Amygdala (tissue), 56 donors: ENCODE measurements around the gene HMG20B.
A peak's percentile ranks its signal among the peaks of the same experiment; 100 is the strongest.

ENCODE experiments used
- DNase-seq, 56 donors: peaks; one replicate each; lab custom pipeline; 2025; lab: John Stamatoyannopoulos, UW

HMG20B gene

DNA sequence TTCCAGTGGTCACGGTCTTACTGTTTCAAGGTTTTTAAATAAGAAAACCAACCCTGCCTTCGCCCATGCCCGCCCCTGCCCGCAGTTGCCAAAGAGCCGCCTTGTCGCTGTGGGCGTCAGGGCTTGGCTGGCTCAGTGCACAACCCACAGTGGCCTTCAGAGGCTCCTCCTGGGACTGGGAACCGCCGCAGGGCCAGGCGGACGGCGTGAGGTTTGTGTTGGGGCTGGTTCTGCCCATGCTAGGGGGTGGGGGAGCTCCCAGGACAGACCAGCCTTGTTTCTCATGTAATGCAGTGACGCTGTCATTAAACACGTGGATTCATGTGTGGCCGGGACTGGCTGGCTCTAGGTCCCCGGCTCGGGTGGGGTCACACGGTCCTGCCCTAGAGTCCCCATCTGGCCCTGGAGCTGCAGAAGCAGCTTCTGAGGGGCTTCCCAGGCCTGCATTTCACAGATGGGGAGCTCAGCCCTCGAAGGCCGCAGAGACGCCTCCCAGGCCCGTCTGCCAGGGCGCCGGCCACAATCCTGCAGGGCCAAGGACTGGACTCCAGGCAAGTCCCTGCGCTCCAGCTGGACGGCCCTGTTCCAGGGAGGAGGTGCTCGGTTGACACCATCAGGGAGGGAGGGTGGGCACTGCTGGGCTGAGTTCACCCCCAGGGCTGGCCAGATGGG lies 36.2 kb upstream of the HMG20B start:
- peak in 47 of 56 donors; percentile 18 to 85 (median 66) for DNase-seq

DNA sequence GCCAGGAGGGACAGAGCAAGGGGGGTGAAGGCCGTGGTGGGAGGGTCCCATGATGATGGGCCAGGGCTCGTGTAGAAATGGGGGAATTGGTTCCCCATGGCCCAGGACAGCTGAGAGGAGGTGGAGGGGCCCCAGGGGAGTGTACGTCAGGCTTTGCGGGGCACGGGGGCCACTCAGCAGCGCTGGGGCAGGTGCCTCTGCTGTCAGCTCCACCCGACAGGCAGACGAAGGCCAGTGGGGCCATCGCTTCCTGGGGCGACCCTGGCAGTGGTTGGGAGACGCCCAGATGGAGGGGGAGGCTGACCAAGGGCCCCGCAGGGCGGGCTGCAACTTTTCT lies 35.7 kb upstream of the HMG20B start:
- no peak for DNase-seq

DNA sequence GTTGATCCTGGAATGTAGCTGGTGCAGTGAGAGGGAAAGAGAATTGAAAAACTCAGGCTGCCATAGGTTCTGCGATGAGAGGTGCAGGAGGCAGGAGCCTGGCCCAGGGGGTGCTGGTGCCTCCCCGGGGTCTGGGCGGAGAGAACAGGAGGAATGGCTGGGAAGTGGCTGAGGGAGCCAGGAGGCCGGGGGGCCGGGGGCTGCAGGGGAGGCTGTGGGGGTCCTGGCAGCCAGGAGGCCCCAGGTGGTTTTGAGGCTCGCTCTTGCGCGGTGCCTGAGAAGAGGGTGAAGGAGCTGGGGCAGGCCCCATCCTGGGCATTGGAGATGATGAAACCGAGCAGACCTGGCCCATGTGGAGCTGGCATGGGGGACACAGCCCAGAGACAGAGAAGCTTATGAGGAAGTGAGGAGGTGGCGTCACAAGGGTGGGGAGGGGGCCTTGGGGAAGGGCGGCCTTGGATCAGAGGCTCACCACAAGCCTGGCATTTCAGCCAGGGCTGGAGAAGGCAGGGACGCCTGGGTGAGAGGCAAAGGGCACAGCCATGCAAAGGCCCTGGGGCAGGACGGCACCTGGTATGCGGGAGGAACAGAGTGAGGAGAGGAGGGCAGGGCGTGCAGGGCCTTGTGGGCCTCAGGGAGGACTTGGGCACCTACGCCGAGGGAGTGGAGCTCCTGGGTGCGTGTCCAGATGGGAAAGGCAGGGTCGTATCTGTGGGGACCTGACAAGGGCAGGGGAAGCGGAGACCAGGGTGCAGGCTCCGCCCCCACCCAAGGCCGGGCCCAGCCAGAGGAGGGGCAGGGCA lies 35.1 kb upstream of the HMG20B start:
- DNase-seq, result peak in 5 of 56 donors; percentile 14 to 36 (median 27)

DNA sequence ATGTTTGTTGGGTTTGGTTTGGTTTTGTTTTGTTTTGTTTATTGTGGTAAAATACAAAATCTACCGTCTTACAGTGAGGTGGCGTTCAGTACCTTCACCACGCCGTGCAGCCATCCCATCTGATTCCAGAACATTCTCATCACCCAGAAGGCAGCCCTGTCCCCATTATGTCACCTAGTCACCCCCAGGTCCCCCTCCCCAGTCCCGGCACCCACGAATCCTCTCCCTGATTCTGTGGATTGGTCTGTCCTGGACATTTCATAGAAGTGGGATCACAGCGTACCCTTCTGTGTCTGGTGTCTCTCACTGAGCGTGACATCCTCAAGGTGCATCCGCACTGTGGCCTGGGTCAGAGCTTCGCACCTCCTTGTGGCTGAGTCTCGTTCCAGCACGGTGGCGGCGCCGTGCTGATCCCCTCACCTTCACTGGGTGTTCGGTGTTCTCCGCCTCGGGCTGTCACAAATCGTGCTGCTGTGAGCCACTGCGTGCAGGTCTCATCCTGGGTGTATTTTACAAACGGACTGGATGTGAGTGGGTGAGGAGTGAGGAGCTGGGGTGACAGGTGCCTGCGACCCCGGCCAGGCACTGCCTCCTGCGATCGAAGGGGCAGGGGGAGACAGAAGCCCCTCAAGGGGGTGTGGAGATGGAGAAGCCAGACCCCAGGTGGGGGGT lies 34.4 kb upstream of the HMG20B start:
- DNase-seq, result no peak

DNA sequence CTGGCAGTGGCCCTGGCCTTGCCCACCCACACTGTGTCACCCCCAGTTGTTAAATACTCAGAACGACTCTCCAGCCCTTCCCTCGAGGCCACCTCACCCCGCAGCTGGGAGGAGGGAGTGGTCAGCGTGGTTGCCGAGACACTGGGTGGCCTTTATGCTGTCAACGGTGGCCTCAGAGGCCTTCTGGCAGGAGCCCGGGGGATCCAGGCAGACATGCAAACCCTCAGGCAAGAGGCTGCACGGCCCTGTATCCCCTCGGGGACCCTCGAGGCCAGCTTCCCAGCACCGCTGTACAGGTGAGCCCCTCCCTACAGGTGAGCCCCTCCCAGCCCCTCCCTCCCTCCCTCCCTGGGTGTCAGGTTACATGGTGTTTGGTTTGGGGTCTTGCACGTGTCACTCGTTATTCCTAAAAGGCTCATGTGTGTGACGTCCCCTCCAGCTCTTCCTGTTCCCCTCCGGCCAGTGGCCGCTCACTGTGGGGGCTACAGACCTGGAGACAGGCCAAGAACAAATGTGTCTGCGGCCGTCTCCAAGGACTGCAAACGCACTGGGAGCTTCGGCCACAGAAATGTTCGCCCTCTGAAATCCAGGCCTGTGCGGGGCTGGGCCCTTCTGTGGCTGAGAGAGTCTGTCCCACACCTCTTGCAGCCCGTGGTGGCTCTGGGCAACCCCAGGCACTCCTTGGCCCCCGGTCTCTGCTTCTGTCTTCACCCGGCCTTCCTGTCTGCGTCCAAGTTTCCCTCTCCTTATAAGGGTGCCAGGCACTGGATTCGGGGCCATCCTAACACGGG lies 33.6 kb upstream of the HMG20B start, which contains the start of gene TEKTIP1:
Gene TEKTIP1, plus strand, starts transcription at position 210 of the 791 bp plus-strand sequence. Its CDS starts 4 bp downstream, at position 214.
- DNase-seq, result peak in 17 of 56 donors; percentile 8 to 62 (median 34)

DNA sequence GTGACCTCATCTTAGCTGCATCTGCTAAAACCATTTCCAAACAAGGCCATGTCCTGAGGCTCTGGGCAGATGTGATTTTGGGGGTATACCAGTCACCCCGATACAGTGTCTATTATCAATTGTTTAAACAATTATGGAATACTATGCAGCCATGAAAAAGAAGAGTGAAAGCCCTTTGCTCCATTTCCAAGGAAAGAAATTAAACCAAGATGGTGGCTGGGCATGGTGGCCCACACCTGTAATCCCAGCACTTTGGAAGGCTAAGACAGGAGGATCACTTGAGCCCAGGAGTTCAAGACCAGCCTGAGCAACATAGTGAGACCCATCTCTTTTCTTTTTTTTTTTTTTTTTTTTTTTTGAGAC lies 33.0 kb upstream of the HMG20B start:
- DNase-seq, result no peak

DNA sequence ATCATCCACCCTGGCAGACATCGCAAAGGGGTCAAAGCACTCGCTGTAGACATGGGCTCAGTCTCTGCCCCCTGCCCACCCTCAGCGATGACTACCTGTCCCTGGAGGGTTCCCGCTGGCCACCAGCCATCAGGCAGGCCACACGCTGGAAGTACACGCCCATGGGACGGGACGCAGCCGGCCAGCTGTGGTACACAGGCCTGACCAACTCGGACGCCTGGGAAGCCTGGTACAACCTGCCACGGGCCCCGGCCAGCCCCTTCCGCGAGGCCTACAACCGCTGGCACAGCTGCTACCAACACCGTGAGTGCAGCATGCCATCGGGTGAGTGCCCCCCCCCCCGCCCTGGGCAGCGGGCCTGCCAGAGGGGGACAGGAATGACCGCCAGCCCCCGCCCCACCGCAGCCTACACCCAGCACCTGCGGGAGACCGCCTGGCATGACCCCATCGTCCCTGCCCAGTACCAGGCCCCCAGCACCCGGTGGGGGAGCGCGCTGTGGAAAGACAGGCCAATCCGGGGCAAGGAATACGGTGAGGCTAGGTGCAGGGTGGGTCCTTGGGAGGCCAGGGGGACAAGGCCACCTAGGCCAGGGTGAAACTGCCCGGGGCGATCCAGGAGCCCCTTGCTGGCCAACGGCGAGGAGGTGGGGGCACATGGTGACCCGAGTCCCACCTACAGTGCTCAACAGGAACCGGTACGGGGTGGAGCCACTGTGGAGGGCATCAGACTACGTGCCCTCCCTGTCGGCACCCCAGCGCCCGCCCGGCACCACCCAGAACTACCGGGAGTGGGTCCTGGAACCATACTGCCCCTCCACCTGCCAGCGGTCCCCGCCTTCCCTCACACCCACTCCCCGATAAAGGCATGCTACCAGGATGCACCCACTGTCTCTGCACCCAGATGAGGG lies 29.3 kb upstream of the HMG20B start:
- DNase-seq, result peak in 40 of 56 donors; percentile 8 to 85 (median 54)

DNA sequence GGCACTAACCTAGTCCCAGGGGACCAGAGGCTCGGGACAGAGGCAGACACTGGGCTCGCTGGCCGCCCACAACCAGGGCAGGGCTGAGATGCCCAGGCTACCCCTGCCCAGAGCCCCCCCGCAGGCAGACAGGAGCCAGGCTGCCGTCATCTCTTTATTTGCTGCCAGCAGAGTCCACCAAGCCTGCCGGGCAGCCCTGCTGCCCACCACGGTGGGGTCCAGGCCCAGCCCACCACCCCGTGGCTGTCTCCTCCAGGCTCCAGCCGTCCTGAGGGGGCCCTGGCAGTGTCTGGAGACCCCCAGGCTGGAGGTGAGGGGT lies 28.7 kb upstream of the HMG20B start:
- peak in 4 of 56 donors; percentile 21 to 29 (median 25) for DNase-seq

DNA sequence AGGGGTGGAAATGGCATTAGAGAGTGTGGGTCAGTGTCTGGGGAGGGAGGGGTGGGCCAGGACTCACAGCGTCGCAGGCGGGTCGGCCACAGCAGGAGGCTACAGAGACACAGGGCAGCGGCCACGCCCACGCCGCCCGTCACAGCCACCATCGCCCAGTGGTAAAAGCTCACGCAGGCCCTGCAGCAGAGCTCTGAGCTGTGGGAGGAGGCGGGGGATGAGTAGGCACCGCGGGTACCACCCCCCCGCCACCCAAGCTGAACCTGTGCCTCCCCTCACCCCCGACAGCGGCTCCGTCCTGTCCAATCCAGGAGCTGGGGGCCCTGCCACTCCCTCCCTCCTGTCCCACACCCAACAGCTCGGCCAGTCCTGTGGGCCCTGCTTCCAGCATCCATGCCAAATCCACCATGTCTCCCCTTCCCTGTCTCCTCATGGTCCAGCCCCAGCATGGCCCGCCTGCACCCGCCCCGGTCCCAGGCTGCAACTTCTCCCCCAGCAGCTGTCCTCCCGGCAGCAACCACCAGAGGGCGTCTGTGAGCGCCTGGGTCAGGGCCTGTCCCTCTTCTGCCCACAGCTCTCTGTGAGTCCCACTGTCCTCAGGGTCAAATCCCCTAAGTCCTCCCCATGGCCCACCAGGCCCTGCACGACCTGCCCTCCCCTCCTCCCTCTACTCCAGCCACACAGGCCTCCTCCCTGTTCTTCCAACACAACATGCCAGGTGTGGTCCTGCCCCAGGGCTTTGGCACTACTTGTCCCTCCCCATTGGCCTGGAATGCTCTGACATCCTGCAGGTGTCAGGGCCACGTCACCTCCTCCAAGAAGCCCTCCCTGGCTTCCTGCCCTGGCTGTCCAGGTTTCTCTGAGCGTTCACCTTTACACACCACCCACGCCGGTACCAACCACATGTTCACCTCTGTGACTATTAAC lies 27.7 kb upstream of the HMG20B start:
- DNase-seq, result peak in 54 of 56 donors; percentile 22 to 93 (median 77)

DNA sequence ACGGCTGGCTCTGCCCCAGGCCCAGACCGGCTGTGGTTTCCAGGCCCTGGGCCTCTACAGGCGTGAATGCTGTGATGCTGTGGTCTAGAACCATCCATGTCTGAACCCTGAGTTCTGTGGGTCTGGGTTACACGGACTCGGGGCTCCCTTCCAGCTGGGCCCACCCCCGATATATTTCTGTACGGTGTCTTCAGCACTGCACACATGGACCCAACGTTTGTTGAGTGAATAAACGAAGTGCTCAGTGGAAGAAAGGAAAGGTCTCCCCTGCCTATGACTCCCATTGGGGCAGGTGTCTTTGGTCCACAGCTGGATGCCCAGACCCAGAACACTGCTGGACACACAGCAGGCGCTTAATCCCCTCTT lies 27.1 kb upstream of the HMG20B start:
- no peak for DNase-seq

DNA sequence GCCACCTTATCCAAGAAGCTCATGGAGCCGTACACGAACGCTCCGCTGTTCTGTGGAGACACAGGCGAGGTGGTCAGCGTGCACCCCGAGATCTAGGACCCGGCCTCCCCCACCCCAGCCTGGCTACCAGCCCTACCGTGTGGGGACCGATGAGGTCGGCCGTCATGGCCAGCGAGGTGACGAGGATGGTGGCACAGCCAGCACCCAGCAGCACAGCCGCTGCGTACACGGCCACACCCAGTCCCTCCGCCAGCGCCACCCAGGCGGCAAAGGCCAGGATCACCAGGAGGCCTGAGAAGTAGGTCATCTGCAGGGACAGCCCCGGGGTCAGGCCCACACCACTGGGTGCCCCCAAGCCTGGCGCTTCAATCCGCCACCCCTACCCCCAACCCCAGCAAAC lies 26.6 kb upstream of the HMG20B start:
- no peak for DNase-seq

DNA sequence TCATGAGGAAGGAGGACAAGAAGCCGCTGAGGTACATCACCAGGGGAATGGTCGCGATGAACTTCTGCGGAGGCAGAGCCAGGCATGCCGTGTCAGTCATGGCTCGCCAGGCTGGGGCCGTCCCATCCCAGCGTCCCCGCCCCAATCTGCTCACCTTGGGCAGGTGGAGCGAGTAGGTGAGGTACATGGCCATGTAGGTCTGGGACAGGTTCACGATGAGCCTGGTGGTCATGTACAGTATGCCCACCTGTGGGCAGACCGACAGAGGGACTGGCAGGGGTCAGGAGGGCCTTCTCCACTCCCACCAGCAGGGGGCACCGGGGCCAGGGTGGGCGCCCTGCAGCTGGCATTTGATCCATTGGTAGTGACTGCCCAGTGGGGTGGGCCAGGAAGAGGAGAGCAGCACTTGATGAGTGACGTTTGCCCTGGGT lies 25.4 kb upstream of the HMG20B start:
- DNase-seq, result peak in 1 of 56 donors; percentile 14

DNA sequence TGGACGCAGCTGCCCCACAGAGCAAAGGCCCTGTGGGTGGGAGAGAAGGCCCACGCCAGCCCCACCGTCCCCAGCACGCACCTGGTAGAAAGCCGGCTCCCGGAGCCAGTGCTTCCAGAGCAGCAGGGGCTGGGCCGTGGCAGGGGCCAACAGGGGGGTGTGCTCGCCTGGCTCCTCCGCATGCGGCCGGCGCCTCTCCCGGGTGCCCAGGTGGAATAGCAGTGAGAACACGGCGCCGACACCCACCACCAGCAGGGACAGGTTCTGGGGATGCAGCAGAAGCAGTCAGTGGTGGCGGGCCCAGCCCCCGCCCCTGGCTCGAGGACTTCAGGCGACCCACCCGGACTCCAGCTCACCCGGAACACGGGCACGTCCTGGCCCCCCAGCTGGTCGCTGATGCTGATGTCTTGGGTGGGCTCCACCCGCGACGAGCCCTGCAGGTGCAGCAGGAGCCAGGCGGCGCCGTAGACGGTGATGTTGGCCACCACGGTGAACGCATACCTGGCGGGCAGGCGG lies 24.9 kb upstream of the HMG20B start:
- DNase-seq, result no peak

DNA sequence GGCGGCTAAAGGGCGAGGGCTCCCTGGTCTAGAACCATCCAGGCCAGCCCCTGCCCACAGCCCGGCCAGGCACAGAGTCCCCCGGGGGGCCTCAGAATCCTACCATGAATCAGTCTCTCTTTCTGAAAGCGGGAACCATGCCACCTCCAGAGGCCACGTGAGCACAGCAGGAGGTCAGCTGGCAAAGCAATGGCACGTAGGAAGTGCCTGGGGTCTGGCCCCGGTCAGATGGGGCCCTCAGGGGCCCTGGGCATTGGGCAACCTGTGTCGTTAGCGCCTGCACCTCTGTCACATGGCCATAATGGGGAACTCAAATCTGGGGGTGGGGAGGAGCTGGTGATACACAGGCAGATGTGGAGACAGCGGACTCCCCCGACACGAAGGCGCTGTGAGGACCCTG lies 24.1 kb upstream of the HMG20B start:
- DNase-seq, result peak in 22 of 56 donors; percentile 10 to 79 (median 40)

DNA sequence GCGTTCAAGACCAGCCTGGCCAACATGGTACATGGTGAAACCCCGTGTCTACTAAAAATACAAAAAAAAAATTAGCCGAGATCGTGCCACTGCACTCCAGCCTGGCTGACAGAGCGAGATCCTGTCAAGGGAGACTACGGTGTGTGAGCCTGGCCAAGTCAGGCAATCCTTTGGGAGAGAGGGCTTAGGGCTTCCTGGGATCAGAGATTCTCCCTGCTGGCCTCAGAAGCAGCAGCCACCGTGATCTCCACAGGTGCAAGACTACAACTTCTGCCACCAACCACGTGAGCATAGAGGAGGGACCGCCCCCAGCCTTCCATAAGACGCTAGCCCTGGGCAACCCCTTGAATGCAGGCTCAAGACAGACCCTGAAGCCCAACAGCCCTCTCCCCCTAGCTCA lies 22.9 kb upstream of the HMG20B start:
- DNase-seq, result no peak

DNA sequence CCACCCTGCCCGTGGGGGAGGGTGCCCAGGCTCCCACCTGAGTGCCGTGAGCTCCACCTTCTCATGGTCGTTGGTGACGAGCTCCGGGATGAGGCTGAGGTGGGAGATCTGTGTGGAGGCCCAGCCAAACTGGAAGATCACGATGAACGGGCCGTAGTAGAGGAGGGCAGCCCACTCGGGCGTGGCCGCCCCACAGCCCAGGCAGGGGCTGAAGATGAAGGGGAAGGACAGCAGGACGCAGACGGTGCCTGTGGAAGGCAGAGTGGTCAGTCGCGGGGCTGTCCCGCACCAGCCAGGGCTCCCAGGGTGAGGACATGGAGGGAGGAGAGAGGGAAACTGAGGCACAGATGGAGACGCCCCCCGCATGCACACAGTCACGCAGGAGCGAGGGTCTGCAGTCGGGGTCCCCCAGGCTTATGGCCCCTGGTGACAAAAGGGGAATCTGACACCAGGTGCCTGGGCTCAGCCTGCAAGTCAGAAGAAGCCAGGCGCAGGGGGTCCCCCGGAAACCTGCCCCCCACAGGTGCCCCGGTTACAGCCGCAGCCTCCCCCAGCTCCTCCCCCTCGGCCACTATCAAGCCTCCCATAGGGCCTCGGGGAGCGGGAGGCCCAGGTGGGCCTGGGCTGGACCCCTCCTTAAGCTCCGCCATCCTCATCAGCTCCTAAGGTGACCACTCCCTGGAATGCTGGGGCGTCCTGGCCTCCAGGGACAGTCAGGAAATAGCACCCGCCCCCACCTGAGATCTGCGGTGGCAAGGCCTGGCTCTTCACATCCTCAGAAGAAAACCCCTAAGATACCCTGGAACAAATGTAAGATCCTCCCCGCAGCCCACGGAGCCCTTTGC lies 21.6 kb upstream of the HMG20B start:
- DNase-seq, result no peak

DNA sequence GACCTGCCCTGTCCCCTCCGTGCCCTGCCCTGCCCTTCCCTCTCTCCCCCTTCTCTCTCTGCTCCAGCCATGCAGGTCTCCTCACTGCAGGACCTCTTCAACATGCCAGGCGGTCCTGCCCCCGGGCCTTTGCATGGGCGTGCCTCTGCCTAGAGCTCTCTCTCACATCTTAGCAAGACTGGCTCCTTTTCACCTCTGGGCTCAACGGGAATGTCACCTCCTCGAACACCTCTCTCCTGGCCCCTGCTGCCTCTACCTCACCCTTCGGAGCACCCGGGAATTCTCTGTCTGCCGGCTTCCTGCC lies 21.0 kb upstream of the HMG20B start:
- DNase-seq, result no peak
